Transverse colon (tissue), 4 donors: Measurements from ENCODE around the gene SNAI3.

Experiments
- CTCF ChIP-seq, 5 experiments: fragments of 200-600 bp in 3 of 5; fragments of 450-650 bp in 2 of 5; sonication (generic) in 3 of 5; IDR thresholded peaks; 1 replicate in 2 of 5; 2 replicates in 3 of 5; pipeline ENCODE4 v1.5.1; 2016 to 2017; ENCODE audit warnings: antibody characterized with exemption in 5 of 5, inconsistent platforms in 3 of 5, mild to moderate bottlenecking in 2 of 5, moderate library complexity in 1 of 5
- POLR2A ChIP-seq: fragments of 450-650 bp; IDR thresholded peaks from one replicate; pipeline ENCODE4 v1.6.1; 2016; ENCODE audit warnings: antibody characterized with exemption, mild to moderate bottlenecking, moderate library complexity
- POLR2AphosphoS5 ChIP-seq, 3 donors: sonication (generic); formaldehyde crosslinking; IDR thresholded peaks; one replicate each; pipeline ENCODE4 v1.6.1; 2016; ENCODE audit warnings: antibody characterized with exemption in 3 of 3

GRCh38 chr16:88655733-88656281 lies 30.5 kb downstream of the SNAI3 start:
- no peak for TF ChIP-seq POLR2AphosphoS5 (IDR thresholded peaks at IDR 0.05)
- TF ChIP-seq POLR2A: no peak
- no peak for TF ChIP-seq CTCF (IDR thresholded peaks at IDR 0.05)
